HG03039 (cell line): Measurements from ENCODE around the gene EPC2.
A peak's percentile ranks its signal among the peaks of the same experiment; 100 is the strongest.

Source experiments
- ATAC-seq: cut with Tn5 transposase; IDR thresholded peaks from one replicate; pipeline ENCODE4 v1.9.1; 2021; ENCODE audit warnings: mild to moderate bottlenecking, moderate library complexity; ENCODE audit not compliant: unreplicated experiment

EPC2 gene

GRCh38 chr2:148643998-148644882 lies at the start of gene EPC2:
EPC2 (plus strand) TSS chr2:148644751; CDS start chr2:148645018, 267 bp downstream.
- ATAC-seq, result peak; percentile 62

GRCh38 chr2:148596018-148596417 lies 48.5 kb upstream of the EPC2 start:
- ATAC-seq, result no peak

- no peak for ATAC-seq
Measured at GRCh38 chr2:148599109-148599991, 45.2 kb upstream of the EPC2 start.

- ATAC-seq, result no peak
Measured at GRCh38 chr2:148602885-148603561, 41.5 kb upstream of the EPC2 start.

GRCh38 chr2:148603562-148603920 lies 41.0 kb upstream of the EPC2 start:
- ATAC-seq, result peak; percentile 100

- ATAC-seq, result no peak
Measured at GRCh38 chr2:148604927-148605326, 39.6 kb upstream of the EPC2 start.

GRCh38 chr2:148607566-148607965 lies 37.0 kb upstream of the EPC2 start:
- ATAC-seq, result no peak

GRCh38 chr2:148613231-148614013 lies 31.1 kb upstream of the EPC2 start:
- ATAC-seq, result no peak

GRCh38 chr2:148614014-148614321 lies 30.6 kb upstream of the EPC2 start:
- peak; percentile 22 for ATAC-seq

GRCh38 chr2:148614322-148615049 lies 30.1 kb upstream of the EPC2 start:
- peak; percentile 94 for ATAC-seq

GRCh38 chr2:148615381-148615841 lies 29.1 kb upstream of the EPC2 start:
- ATAC-seq, result no peak

- no peak for ATAC-seq
Measured at GRCh38 chr2:148616662-148617061, 27.9 kb upstream of the EPC2 start.

GRCh38 chr2:148617219-148617618 lies 27.3 kb upstream of the EPC2 start:
- no peak for ATAC-seq

GRCh38 chr2:148619560-148620195 lies 24.9 kb upstream of the EPC2 start:
- ATAC-seq, result no peak

- no peak for ATAC-seq
Measured at GRCh38 chr2:148622366-148622765, 22.2 kb upstream of the EPC2 start.

- no peak for ATAC-seq
Measured at GRCh38 chr2:148623086-148623485, 21.5 kb upstream of the EPC2 start.

GRCh38 chr2:148627224-148627623 lies 17.3 kb upstream of the EPC2 start:
- no peak for ATAC-seq

- no peak for ATAC-seq
Measured at GRCh38 chr2:148634749-148635148, 9.8 kb upstream of the EPC2 start.

GRCh38 chr2:148638543-148638942 lies 6.0 kb upstream of the EPC2 start:
- ATAC-seq, result no peak
